IMR-90 (cell line): ENCODE measurements around the gene THADA. TPM values are rescaled to one million over a fixed set of nuclear protein-coding genes. Genes with fewer than 3 reads are reported as not detected.

Experiments used
- ATAC-seq: fragments of 200-7000 bp; cut with Tn5 transposase; 2 replicates; pipeline ENCODE4 v1.9.1; 2020; ENCODE audit warnings: low read depth, mild to moderate bottlenecking, moderate library complexity
- BruUV-seq: library from RNA; stranded (reverse); fragments of 400-500 nt; replicated peaks from 2 replicates; lab custom pipeline; 2021; lab: Mats Ljungman, UMichigan
- CTCF ChIA-PET: fragments of 300-600 bp; formaldehyde crosslinking; extraction: SDS; loops from one replicate; lab custom pipeline; 2021; ENCODE audit warnings: antibody characterized with exemption; lab: Yijun Ruan, JAX
- POLR2A ChIA-PET: fragments of 300-600 bp; sonication (Branson Sonifier 250); formaldehyde crosslinking; loops from one replicate; lab custom pipeline; 2022; ENCODE audit warnings: antibody characterized with exemption; ENCODE audit not compliant: unreplicated experiment; lab: Charles Lee
- DNase-seq: peaks from one replicate; pipeline ENCODE4 v3.0.0; 2013
- H2AFZ ChIP-seq: replicated peaks from 2 replicates; pipeline ENCODE3; 2013; ENCODE audit warnings: low read length, mild to moderate bottlenecking; ENCODE audit not compliant: poor library complexity
- H2AK5ac ChIP-seq: 2 replicates; pipeline ENCODE4 v1.6.1; 2013; ENCODE audit warnings: low read depth, low read length, inconsistent platforms
- H2AK9ac ChIP-seq: replicated peaks from 2 replicates; pipeline ENCODE3; 2013; ENCODE audit warnings: mild to moderate bottlenecking, low read depth, low read length, moderate library complexity; ENCODE audit not compliant: poor library complexity
- H2BK120ac ChIP-seq: 2 replicates; pipeline ENCODE4 v1.6.1; 2013; ENCODE audit warnings: low read depth, low read length, inconsistent platforms
- H2BK15ac ChIP-seq: 3 replicates; pipeline ENCODE4 v1.6.1; 2013; ENCODE audit warnings: low read depth, low read length, inconsistent platforms
- H2BK20ac ChIP-seq: 2 replicates; pipeline ENCODE4 v1.6.1; 2013; ENCODE audit warnings: low read depth, mild to moderate bottlenecking, inconsistent platforms, low read length, moderate library complexity
- H2BK5ac ChIP-seq: 2 replicates; pipeline ENCODE4 v1.6.1; 2013; ENCODE audit warnings: mild to moderate bottlenecking, low read depth, low read length, inconsistent platforms; ENCODE audit not compliant: poor library complexity, severe bottlenecking
- H3K14ac ChIP-seq: replicated peaks from 2 replicates; pipeline ENCODE4 v1.6.1; 2013; ENCODE audit warnings: low read depth, low read length, inconsistent platforms
- H3K18ac ChIP-seq: 2 replicates; pipeline ENCODE4 v1.6.1; 2013; ENCODE audit warnings: low read depth, low read length, control low read depth
- H3K23ac ChIP-seq: 2 replicates; pipeline ENCODE4 v1.6.1; 2013; ENCODE audit warnings: low read depth, low read length, inconsistent platforms
- H3K27ac ChIP-seq: 2 replicates; pipeline ENCODE4 v1.5.1; 2013; ENCODE audit warnings: mild to moderate bottlenecking, control low read depth, low read length; ENCODE audit not compliant: insufficient read depth
- H3K27me3 ChIP-seq: 2 replicates; pipeline ENCODE4 v1.6.1; 2013; ENCODE audit warnings: low read length; ENCODE audit not compliant: control insufficient read depth, insufficient read depth
- H3K36me3 ChIP-seq: 2 replicates; pipeline ENCODE4 v1.6.1; 2013; ENCODE audit warnings: low read length, mixed read lengths; ENCODE audit not compliant: control insufficient read depth, insufficient read depth
- H3K4ac ChIP-seq: 2 replicates; pipeline ENCODE4 v1.6.1; 2013; ENCODE audit warnings: low read depth, low read length, inconsistent platforms
- H3K4me1 ChIP-seq: 2 replicates; pipeline ENCODE4 v1.6.1; 2013; ENCODE audit warnings: low read length, mixed read lengths; ENCODE audit not compliant: control insufficient read depth, insufficient read depth
- H3K4me2 ChIP-seq: 2 replicates; pipeline ENCODE4 v1.6.1; 2013; ENCODE audit warnings: low read depth, mild to moderate bottlenecking, control low read depth, low read length, moderate library complexity
- H3K4me3 ChIP-seq: 2 replicates; pipeline ENCODE4 v1.5.1; 2013; ENCODE audit warnings: low read depth, mild to moderate bottlenecking, control low read depth, low read length, moderate library complexity; ENCODE audit not compliant: insufficient read depth
- H3K56ac ChIP-seq: 2 replicates; pipeline ENCODE4 v1.6.1; 2013; ENCODE audit warnings: low read length, inconsistent platforms; ENCODE audit not compliant: insufficient read depth; ENCODE audit errors: extremely low read depth
- H3K79me1 ChIP-seq, 2 experiments: 2 replicates each; pipeline ENCODE4 v1.6.1; 2013; ENCODE audit warnings: low read length in 2 of 2, inconsistent platforms in 1 of 2, low read depth in 1 of 2
- H3K9ac ChIP-seq: 2 replicates; pipeline ENCODE4 v1.6.1; 2013; ENCODE audit warnings: low read depth, low read length, control low read depth
- H3K9me1 ChIP-seq: 2 replicates; pipeline ENCODE4 v1.6.1; 2013; ENCODE audit warnings: low read length, inconsistent platforms; ENCODE audit not compliant: insufficient read depth
- H3K9me3 ChIP-seq: 2 replicates; pipeline ENCODE4 v1.6.1; 2013; ENCODE audit warnings: low read length; ENCODE audit not compliant: control insufficient read depth, insufficient read depth
- H4K20me1 ChIP-seq: 2 replicates; pipeline ENCODE4 v1.6.1; 2013; ENCODE audit warnings: low read length, inconsistent platforms; ENCODE audit not compliant: insufficient read depth
- H4K5ac ChIP-seq: 2 replicates; pipeline ENCODE4 v1.6.1; 2013; ENCODE audit warnings: mild to moderate bottlenecking, low read depth, low read length, control low read depth
- H4K8ac ChIP-seq, 2 experiments: 2 replicates each; pipeline ENCODE4 v1.6.1; 2013; ENCODE audit warnings: low read depth in 2 of 2, low read length in 2 of 2, control low read depth in 1 of 2, inconsistent platforms in 1 of 2
- H4K91ac ChIP-seq: 2 replicates; pipeline ENCODE4 v1.6.1; 2013; ENCODE audit warnings: low read depth, low read length, inconsistent platforms; ENCODE audit not compliant: insufficient read depth
- FOS ChIP-seq: fragments of 150-350 bp; IDR thresholded peaks from 2 replicates; pipeline ENCODE4 v1.6.1; 2016; ENCODE audit warnings: low read depth, low read length
- POLR2A ChIP-seq: IDR thresholded peaks from 2 replicates; pipeline ENCODE4 v1.6.1; 2012; ENCODE audit warnings: mild to moderate bottlenecking, low read depth, low read length
- RFX5 ChIP-seq: IDR thresholded peaks from 2 replicates; pipeline ENCODE4 v1.8.0; 2012; ENCODE audit warnings: low read depth, mild to moderate bottlenecking, low read length, moderate library complexity
- WGBS, 2 experiments: methylation state at CpG; one replicate each; pipeline versions ENCODE4 v1.1.5 to v1.1.7; 2013; ENCODE audit warnings: missing lambda C conversion rate in 2 of 2; ENCODE audit not compliant: insufficient read length in 1 of 2; ENCODE audit errors: extremely low coverage in 2 of 2; 5-methylcytosine and 5-hydroxymethylcytosine counted together
- dilution Hi-C: fragments of 300-500 bp; cut with HindIII; formaldehyde crosslinking; loops from one replicate; pipeline ENCODE4 v1.14.3; 2018; ENCODE audit warnings: low sequenced_read_pairs; ENCODE audit not compliant: unreplicated experiment
- in situ Hi-C: fragments of 300-500 bp; cut with MboI; formaldehyde crosslinking; loops from 3 replicates; pipeline ENCODE4 v1.14.3; 2019; ENCODE audit warnings: low sequenced_read_pairs, inconsistent platforms, mixed read lengths
- intact Hi-C: fragments of 100-400 bp; cut with micrococcal nuclease; formaldehyde crosslinking; loops from 2 replicates; pipeline ENCODE4 v1.10.0; 2022
- polyA plus RNA-seq, 3 experiments: library from polyadenylated mRNA; depleted of rRNA; stranded (reverse); fragments of >200 nt; gene quantifications; 2 replicates each; pipeline ENCODE4 v1.2.3, GENCODE V29; 2012; ENCODE audit warnings: low replicate concordance in 1 of 3
- total RNA-seq: library from RNA; depleted of rRNA; stranded (reverse); fragments of >200 nt; gene quantifications from 2 replicates; pipeline ENCODE4 v1.2.3, GENCODE V29; 2012
- TF ChIP-seq, protein P1 (sequence below): fragments of 150-350 bp; IDR thresholded peaks from 2 replicates; pipeline ENCODE4 v1.6.1; 2016; ENCODE audit warnings: low read depth, mild to moderate bottlenecking, low read length, moderate library complexity, borderline replicate concordance

The THADA gene
- total and polyA plus RNA-seq, 2 of the 4 experiments (the other 2 are of a cell fraction): 10.5 to 21.3 TPM

DNA sequence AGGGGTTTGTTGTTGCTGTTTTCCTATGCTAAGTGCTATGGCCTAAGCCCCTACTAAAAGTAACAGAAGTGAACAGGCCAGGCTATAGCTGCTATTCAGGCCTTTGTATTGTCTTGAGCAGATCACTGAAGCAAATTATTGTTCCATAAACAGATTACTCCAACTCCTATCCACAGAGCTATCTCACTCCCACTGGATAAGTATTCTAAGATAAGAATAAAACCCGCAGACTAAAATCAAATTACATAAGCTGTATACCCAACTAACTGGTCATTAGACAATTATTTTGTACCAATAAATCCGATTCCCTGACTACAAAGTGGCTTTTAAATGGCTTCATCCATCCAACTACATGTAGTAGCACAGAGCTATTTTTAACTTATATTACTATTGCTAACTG lies 74.3 kb downstream of the THADA start:
- ChIA-PET POLR2A (no interaction called here), CTCF (interaction anchor here (1.2 kb wide), 1 partner anchor 20 kb away, joined by 3 read pairs; no protein-coding TSS in a partner anchor)
- H4K91ac ChIP-seq: no peak overlapping the region
- H4K20me1 ChIP-seq: no peaks in the 10 kb centered on the region
- peaks cover 3% of the 10 kb centered on the region; the same call in 1 of the 2 replicates for H3K9me3 ChIP-seq
- no peak for ATAC-seq
- H3K27me3 ChIP-seq: no peaks in the 10 kb centered on the region
- no peak overlapping the region for H3K14ac ChIP-seq
- WGBS, 2 experiments: no CpG with 5 or more reads among the region's 2 CpGs
- dilution Hi-C loops (no loop called here), intact Hi-C loops (no loop called here), in situ Hi-C loops (no loop called here)
- H2BK15ac ChIP-seq: no peak overlapping the region
- BruUV-seq: no TSS peak
- peaks cover 9% of the 10 kb centered on the region for H3K4me1 ChIP-seq
- no peak overlapping the region for H4K5ac ChIP-seq
- H3K4ac ChIP-seq: no peak overlapping the region
- peaks cover 4 to 14% of the 10 kb centered on the region in 2 experiments; a peak in 3 of 4 replicates for H3K79me1 ChIP-seq
- no peak overlapping the region for H2BK20ac ChIP-seq
- no peak overlapping the region for H2AFZ ChIP-seq
- no peak overlapping the region for H2AK5ac ChIP-seq
- H3K9me1 ChIP-seq: peaks cover 6% of the 10 kb centered on the region
- no peak overlapping the region for H2AK9ac ChIP-seq
- H3K18ac ChIP-seq: no peak overlapping the region
- no peak overlapping the region for H3K56ac ChIP-seq
- H3K4me2 ChIP-seq: no peak overlapping the region
- no peak overlapping the region for H3K27ac ChIP-seq
- no peak overlapping the region for H2BK120ac ChIP-seq
- H3K23ac ChIP-seq: no peak overlapping the region
- H3K9ac ChIP-seq: no peak overlapping the region
- peaks cover 2% of the 10 kb centered on the region; the same call in 1 of the 2 replicates for H3K36me3 ChIP-seq
- TF ChIP-seq RFX5 (no peak), FOS (no peak), POLR2A (no peak)
- TF ChIP-seq, protein P1, sequence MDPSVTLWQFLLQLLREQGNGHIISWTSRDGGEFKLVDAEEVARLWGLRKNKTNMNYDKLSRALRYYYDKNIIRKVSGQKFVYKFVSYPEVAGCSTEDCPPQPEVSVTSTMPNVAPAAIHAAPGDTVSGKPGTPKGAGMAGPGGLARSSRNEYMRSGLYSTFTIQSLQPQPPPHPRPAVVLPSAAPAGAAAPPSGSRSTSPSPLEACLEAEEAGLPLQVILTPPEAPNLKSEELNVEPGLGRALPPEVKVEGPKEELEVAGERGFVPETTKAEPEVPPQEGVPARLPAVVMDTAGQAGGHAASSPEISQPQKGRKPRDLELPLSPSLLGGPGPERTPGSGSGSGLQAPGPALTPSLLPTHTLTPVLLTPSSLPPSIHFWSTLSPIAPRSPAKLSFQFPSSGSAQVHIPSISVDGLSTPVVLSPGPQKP: no peak
- no peak overlapping the region for H2BK5ac ChIP-seq
- H4K8ac ChIP-seq: no peak overlapping the region
- no peak for DNase-seq
- H3K4me3 ChIP-seq: no peak overlapping the region
